ENCODE measurements around the gene E2F3.

E2F3 gene

GRCh38 chr6:20533746-20534294 lies 132.1 kb downstream of the E2F3 start:
- DNase-seq (ENCODE audit: low spot score): no peak

GRCh38 chr6:20534295-20535262 lies 132.9 kb downstream of the E2F3 start, which contains the start of gene CDKAL1:
CDKAL1 (plus strand) TSS chr6:20534457; CDS start chr6:20546351, 11,894 bp downstream.
- peak; percentile 93 for DNase-seq (ENCODE audit: low spot score)

GRCh38 chr6:20538131-20538662 lies 136.5 kb downstream of the E2F3 start:
- DNase-seq (ENCODE audit: low spot score): no peak

GRCh38 chr6:20538907-20539306 lies 137.2 kb downstream of the E2F3 start:
- no peak for DNase-seq (ENCODE audit: low spot score)

GRCh38 chr6:20539387-20539786 lies 137.7 kb downstream of the E2F3 start:
- no peak for DNase-seq (ENCODE audit: low spot score)

GRCh38 chr6:20540683-20541082 lies 139.0 kb downstream of the E2F3 start:
- no peak for DNase-seq (ENCODE audit: low spot score)

- DNase-seq (ENCODE audit: low spot score): no peak
These were observed 139.7 kb downstream of the E2F3 start for GRCh38 chr6:20541382-20541781.

- DNase-seq (ENCODE audit: low spot score): no peak
These were observed 141.4 kb downstream of the E2F3 start for GRCh38 chr6:20542927-20543602.

Small RNA genes within 50 kb of the gene (small RNA-seq; reads per million reads assigned to genes)
- gene RF00019 (0 reads per million in 2 experiments), gene RNU6-141P (0 reads per million in 2 experiments)

Measured in SK-N-DZ (cell line).